Type B pancreatic cell (in vitro differentiated cells): ENCODE measurements around the gene ANKRD23. TPM values are rescaled to one million over a fixed set of nuclear protein-coding genes. Genes with fewer than 3 reads are reported as not detected.
A peak's percentile ranks its signal among the peaks of the same experiment; 100 is the strongest.

Experiments used
- DNase-seq: peaks from one replicate; pipeline ENCODE4 v3.0.0; 2021; ENCODE audit warnings: mixed read lengths; ENCODE audit not compliant: unreplicated experiment; ENCODE audit errors: extremely low spot score
- H3K27ac Mint-ChIP-seq: 2 replicates; pipeline ENCODE4 v1.8.0; 2021; ENCODE audit warnings: mild to moderate bottlenecking, mixed read lengths
- H3K27me3 Mint-ChIP-seq: 2 replicates; pipeline ENCODE4 v1.8.0; 2021; ENCODE audit warnings: mixed read lengths
- H3K36me3 Mint-ChIP-seq: 2 replicates; pipeline ENCODE4 v1.8.0; 2021; ENCODE audit warnings: mixed read lengths
- H3K4me1 Mint-ChIP-seq: one replicate; pipeline ENCODE4 v1.8.0; 2021; ENCODE audit warnings: mixed read lengths; ENCODE audit not compliant: unreplicated experiment
- H3K4me3 Mint-ChIP-seq: 2 replicates; pipeline ENCODE4 v1.8.0; 2021; ENCODE audit warnings: mild to moderate bottlenecking, mixed read lengths
- H3K9me3 Mint-ChIP-seq: 2 replicates; pipeline ENCODE4 v1.8.0; 2021; ENCODE audit warnings: mixed read lengths
- total RNA-seq: library from RNA; stranded (reverse); gene quantifications from 2 replicates; pipeline ENCODE4 v1.2.1, GENCODE V29; 2021; ENCODE audit warnings: low replicate concordance
- TF ChIP-seq, protein P1 (sequence below): fragments of 200-600 bp; sonication (generic); conservative IDR thresholded peaks from 2 replicates; pipeline ENCODE4 v1.5.0; 2021; ENCODE audit warnings: antibody characterized with exemption, mild to moderate bottlenecking

Gene ANKRD23
- total RNA-seq, 1 donor from 2014 or later, result 8.1 TPM

DNA sequence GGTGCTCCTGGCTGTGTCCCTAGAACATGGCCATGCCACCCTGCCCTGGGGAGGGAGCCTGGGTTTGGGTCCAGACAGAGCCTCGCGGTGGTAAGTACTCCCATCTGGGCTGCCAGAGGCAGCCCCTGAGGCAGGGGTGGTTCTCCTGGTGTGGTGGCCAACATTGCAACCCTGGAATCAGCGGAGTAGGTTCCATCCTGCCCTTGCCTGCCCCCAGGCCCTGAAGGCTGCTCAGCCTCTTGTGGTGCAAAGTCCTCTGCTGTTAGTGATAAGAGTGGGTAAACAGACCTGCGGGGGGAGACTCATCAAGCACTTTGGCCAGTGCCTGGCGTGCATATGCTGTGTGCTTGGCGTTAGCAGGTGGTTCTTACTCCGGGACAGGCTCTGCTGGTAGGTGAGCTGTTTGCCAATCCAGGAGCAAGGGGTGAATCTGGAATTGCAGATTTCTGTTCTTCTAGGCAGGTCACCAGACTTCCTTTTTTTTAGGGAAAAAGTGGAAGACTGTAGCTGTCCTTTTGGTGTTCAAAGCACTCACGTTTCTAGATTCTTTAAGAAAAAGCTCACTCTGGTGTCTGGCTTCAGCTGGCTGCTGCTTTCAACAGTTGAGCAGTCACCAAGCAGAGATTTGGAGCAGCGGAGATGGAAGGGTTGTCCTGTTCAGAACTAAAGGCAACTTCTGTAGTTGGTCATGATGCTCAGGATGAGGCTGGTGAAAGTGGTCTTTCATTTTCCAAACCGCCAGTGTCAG lies 24.5 kb downstream of the ANKRD23 start:
- H3K27ac Mint-ChIP-seq, result peak overlapping the region; percentile 78
- peaks cover 16% of the 10 kb centered on the region for H3K36me3 Mint-ChIP-seq
- H3K27me3 Mint-ChIP-seq, result no peaks in the 10 kb centered on the region
- H3K9me3 Mint-ChIP-seq, result no peaks in the 10 kb centered on the region
- H3K4me1 Mint-ChIP-seq, result peaks cover 57% of the 10 kb centered on the region
- peak overlapping the region; percentile 91 for H3K4me3 Mint-ChIP-seq
- TF ChIP-seq, protein P1, sequence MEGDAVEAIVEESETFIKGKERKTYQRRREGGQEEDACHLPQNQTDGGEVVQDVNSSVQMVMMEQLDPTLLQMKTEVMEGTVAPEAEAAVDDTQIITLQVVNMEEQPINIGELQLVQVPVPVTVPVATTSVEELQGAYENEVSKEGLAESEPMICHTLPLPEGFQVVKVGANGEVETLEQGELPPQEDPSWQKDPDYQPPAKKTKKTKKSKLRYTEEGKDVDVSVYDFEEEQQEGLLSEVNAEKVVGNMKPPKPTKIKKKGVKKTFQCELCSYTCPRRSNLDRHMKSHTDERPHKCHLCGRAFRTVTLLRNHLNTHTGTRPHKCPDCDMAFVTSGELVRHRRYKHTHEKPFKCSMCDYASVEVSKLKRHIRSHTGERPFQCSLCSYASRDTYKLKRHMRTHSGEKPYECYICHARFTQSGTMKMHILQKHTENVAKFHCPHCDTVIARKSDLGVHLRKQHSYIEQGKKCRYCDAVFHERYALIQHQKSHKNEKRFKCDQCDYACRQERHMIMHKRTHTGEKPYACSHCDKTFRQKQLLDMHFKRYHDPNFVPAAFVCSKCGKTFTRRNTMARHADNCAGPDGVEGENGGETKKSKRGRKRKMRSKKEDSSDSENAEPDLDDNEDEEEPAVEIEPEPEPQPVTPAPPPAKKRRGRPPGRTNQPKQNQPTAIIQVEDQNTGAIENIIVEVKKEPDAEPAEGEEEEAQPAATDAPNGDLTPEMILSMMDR, result no peak
- no peak for DNase-seq

GRCh38 chr2:96817882-96818281 lies 25.9 kb downstream of the ANKRD23 start:
- no peak for DNase-seq
- peak overlapping the region; percentile 91 for H3K4me3 Mint-ChIP-seq
- TF ChIP-seq, protein P1, result no peak
- no peaks in the 10 kb centered on the region for H3K9me3 Mint-ChIP-seq
- no peaks in the 10 kb centered on the region for H3K27me3 Mint-ChIP-seq
- peaks cover 52% of the 10 kb centered on the region for H3K4me1 Mint-ChIP-seq
- peaks cover 16% of the 10 kb centered on the region for H3K36me3 Mint-ChIP-seq
- H3K27ac Mint-ChIP-seq, result peak overlapping the region; percentile 33

- peaks cover 49% of the 10 kb centered on the region for H3K4me1 Mint-ChIP-seq
- DNase-seq, result peak; percentile 79
- peaks cover 20% of the 10 kb centered on the region for H3K36me3 Mint-ChIP-seq
- H3K9me3 Mint-ChIP-seq, result no peaks in the 10 kb centered on the region
- TF ChIP-seq, protein P1, result no peak
- H3K4me3 Mint-ChIP-seq, result peak overlapping the region; percentile 91
- H3K27ac Mint-ChIP-seq, result no peak overlapping the region
- no peaks in the 10 kb centered on the region for H3K27me3 Mint-ChIP-seq
These were observed 26.8 kb downstream of the ANKRD23 start for GRCh38 chr2:96816836-96817702.

DNA sequence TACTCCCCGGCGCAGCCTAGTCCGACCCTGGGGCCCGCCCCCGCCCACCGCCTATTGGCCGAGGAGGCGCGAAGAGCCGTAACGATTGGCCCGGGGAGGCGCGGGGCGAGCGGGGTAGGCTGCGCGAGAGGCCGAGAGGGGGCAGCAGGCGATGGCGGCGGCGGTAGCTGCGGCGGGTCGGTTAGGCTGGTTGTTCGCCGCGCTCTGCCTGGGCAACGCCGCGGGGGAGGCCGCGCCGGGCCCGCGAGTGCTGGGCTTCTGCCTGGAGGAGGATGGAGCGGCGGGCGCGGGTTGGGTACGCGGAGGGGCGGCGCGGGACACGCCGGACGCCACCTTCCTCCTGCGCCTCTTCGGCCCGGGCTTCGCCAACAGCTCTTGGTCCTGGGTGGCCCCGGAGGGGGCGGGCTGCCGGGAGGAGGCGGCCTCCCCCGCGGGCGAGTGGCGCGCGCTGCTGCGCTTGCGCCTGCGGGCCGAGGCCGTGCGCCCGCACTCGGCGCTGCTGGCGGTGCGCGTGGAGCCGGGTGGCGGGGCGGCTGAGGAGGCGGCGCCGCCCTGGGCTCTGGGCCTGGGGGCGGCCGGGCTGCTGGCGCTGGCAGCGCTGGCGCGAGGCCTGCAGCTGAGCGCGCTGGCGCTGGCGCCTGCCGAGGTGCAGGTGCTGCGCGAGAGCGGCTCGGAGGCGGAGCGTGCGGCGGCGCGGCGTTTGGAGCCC lies 27.5 kb downstream of the ANKRD23 start, which contains the start of gene CNNM3:
CNNM3 (plus strand) TSS at position 142 of the 709 bp plus-strand sequence; CDS start at position 152, 10 bp downstream.
- Mint-ChIP-seq H3K4me1 (peaks cover 46% of the 10 kb centered on the region), H3K4me3 (peak within 1 kb of the TSS; percentile 92), H3K27ac (peak within 1 kb of the TSS; percentile 80), H3K9me3 (no peaks in the 10 kb centered on the region), H3K27me3 (no peaks in the 10 kb centered on the region), H3K36me3 (peaks cover 20% of the 10 kb centered on the region)
- TF ChIP-seq, protein P1, result peak; percentile 79
- DNase-seq, result peak; percentile 99
